Hepatocyte (in vitro differentiated cells): Measurements from ENCODE around the gene OPCML.

Experiments
- CTCF ChIP-seq: fragments of 200-600 bp; sonication (generic); IDR thresholded peaks from 2 replicates; pipeline ENCODE4 v1.5.1; 2016; ENCODE audit warnings: antibody characterized with exemption, mild to moderate bottlenecking; ENCODE audit not compliant: poor library complexity
- EZH2 ChIP-seq: fragments of 200-600 bp; sonication (generic); IDR thresholded peaks from 2 replicates; pipeline ENCODE4 v1.6.1; 2016; ENCODE audit warnings: antibody characterized with exemption, mild to moderate bottlenecking, borderline replicate concordance
- EZH2phosphoT487 ChIP-seq: fragments of 200-600 bp; sonication (generic); IDR thresholded peaks from one replicate; pipeline ENCODE4 v1.6.1; 2018; ENCODE audit warnings: antibody characterized with exemption, mild to moderate bottlenecking, low read depth, moderate library complexity; ENCODE audit not compliant: unreplicated experiment, severe bottlenecking

- TF ChIP-seq CTCF (no peak), EZH2 (no peak), EZH2phosphoT487 (no peak)
Measured at GRCh38 chr11:133007027-133007584, 525.2 kb downstream of the OPCML start.
